K562 (cell line): ENCODE data around the gene SEC14L3. TPM values are rescaled to one million over a fixed set of nuclear protein-coding genes. Genes with fewer than 3 reads are reported as not detected.

Source experiments
- ATAC-seq: fragments of 200-7000 bp; cut with Tn5 transposase; 3 replicates; pipeline ENCODE4 v1.9.1; 2020; ENCODE audit warnings: moderate library complexity
- BruUV-seq: library from RNA; stranded (reverse); fragments of 400-500 nt; replicated peaks from 2 replicates; lab custom pipeline; 2021; lab: Mats Ljungman, UMichigan
- CTCF ChIA-PET: fragments of 300-600 bp; formaldehyde crosslinking; extraction: SDS; loops from one replicate; lab custom pipeline; 2021; ENCODE audit warnings: low intra/inter-chr PET ratio; lab: Yijun Ruan, JAX
- POLR2A ChIA-PET: fragments of 300-600, 350-650 bp; sonication (Branson Sonifier 250); formaldehyde crosslinking; extraction: SDS; loops from one replicate; lab custom pipeline; 2021; ENCODE audit warnings: antibody characterized with exemption, inconsistent platforms; lab: Yijun Ruan, JAX
- DNase-seq, 4 experiments: peaks; one replicate each; pipeline versions ENCODE4 v3.0.0 to v3.0.0-alpha.2; 2011 to 2018; ENCODE audit warnings: low spot score in 3 of 4, mixed read lengths in 3 of 4; ENCODE audit errors: extremely low read depth in 1 of 4
- FAIRE-seq: peaks from 2 replicates; lab custom pipeline; 2011; peaks lifted over from hg19 to GRCh38; lab: Jason Lieb, UNC
- H2AFZ ChIP-seq: 2 replicates; pipeline ENCODE4 v1.6.0; 2011; ENCODE audit warnings: low read depth, low read length, control low read depth, inconsistent platforms
- H3K27ac ChIP-seq: fragments of 200-600 bp; 3 replicates; pipeline ENCODE4 v1.8.0; 2011; ENCODE audit warnings: low read depth, mild to moderate bottlenecking, control low read depth, inconsistent platforms, low read length, moderate library complexity, mixed read lengths; ENCODE audit errors: extremely low read depth
- H3K27me3 ChIP-seq, 2 experiments: fragments of 300-600 bp in 1 of 2; 2 replicates in 1 of 2; 3 replicates in 1 of 2; pipeline versions ENCODE4 v1.6.0 to v1.8.0; 2011; ENCODE audit warnings: inconsistent platforms in 2 of 2, low read length in 2 of 2, mild to moderate bottlenecking in 1 of 2, mixed read lengths in 1 of 2, moderate library complexity in 1 of 2; ENCODE audit not compliant: control insufficient read depth in 2 of 2, insufficient read depth in 2 of 2
- H3K36me3 ChIP-seq: fragments of 300-600 bp; 3 replicates; pipeline ENCODE4 v1.8.0; 2011; ENCODE audit warnings: mild to moderate bottlenecking, low read length, inconsistent platforms; ENCODE audit not compliant: control insufficient read depth, insufficient read depth
- H3K4me1 ChIP-seq, 2 experiments: fragments of 200-600 bp in 1 of 2; replicated peaks in 1 of 2; 2 replicates in 1 of 2; 3 replicates in 1 of 2; pipeline versions ENCODE4 v1.5.1 to v1.8.0; 2011; ENCODE audit warnings: inconsistent platforms in 2 of 2, low read length in 2 of 2, mild to moderate bottlenecking in 1 of 2, mixed read lengths in 1 of 2, moderate library complexity in 1 of 2; ENCODE audit not compliant: control insufficient read depth in 2 of 2, insufficient read depth in 2 of 2
- H3K4me2 ChIP-seq: 2 replicates; pipeline ENCODE4 v1.6.1; 2011; ENCODE audit warnings: low read length, control low read depth, inconsistent platforms, mixed read lengths; ENCODE audit not compliant: insufficient read depth
- H3K4me3 ChIP-seq: fragments of 200-600 bp; sonication (generic), shearing (Covaris generic); 2 replicates; pipeline ENCODE4 v1.5.1; 2016; ENCODE audit warnings: control low read depth, inconsistent platforms
- H3K79me2 ChIP-seq: fragments of 200-600 bp; 3 replicates; pipeline ENCODE4 v1.8.0; 2011; ENCODE audit warnings: low read length, inconsistent platforms; ENCODE audit not compliant: control insufficient read depth, insufficient read depth
- H3K9ac ChIP-seq, 2 experiments: 2 replicates each; pipeline versions ENCODE4 v1.6.0 to v1.6.1; 2011; ENCODE audit warnings: low read depth in 2 of 2, low read length in 2 of 2, control low read depth in 1 of 2, inconsistent platforms in 1 of 2, mild to moderate bottlenecking in 1 of 2, mixed read lengths in 1 of 2; ENCODE audit not compliant: insufficient read depth in 1 of 2
- H3K9me1 ChIP-seq: one replicate; pipeline ENCODE4 v1.6.0; 2011; ENCODE audit warnings: inconsistent platforms, mild to moderate bottlenecking, low read length, moderate library complexity; ENCODE audit not compliant: control insufficient read depth, insufficient read depth
- H3K9me3 ChIP-seq: replicated peaks from 2 replicates; pipeline ENCODE4 v1.5.1; 2011; ENCODE audit warnings: low read depth, low read length, inconsistent platforms; ENCODE audit not compliant: control insufficient read depth, insufficient read depth
- H4K20me1 ChIP-seq: replicated peaks from 2 replicates; pipeline ENCODE4 v1.6.1; 2011; ENCODE audit warnings: low read length, inconsistent platforms, mixed read lengths; ENCODE audit not compliant: control insufficient read depth, insufficient read depth
- BRF1 ChIP-seq: IDR thresholded peaks from 3 replicates; pipeline ENCODE4 v1.6.1; 2011; ENCODE audit warnings: borderline replicate concordance, mild to moderate bottlenecking; ENCODE audit not compliant: insufficient read length; ENCODE audit errors: extremely low read depth
- CSDE1 ChIP-seq, 2 experiments: fragments of 450-650 bp; IDR thresholded peaks; 2 replicates each; pipeline ENCODE4 v1.6.1; 2016; ENCODE audit warnings: mild to moderate bottlenecking in 1 of 2
- E2F8 ChIP-seq: fragments of 450-650 bp; IDR thresholded peaks from 2 replicates; pipeline ENCODE4 v1.7.1; 2018; ENCODE audit warnings: mild to moderate bottlenecking, low read depth; ENCODE audit not compliant: partially characterized antibody
- ELK3 ChIP-seq: fragments of 450-650 bp; formaldehyde crosslinking; IDR thresholded peaks from 2 replicates; pipeline ENCODE4 v1.4.0; 2020; ENCODE audit warnings: mild to moderate bottlenecking
- FOSL1 ChIP-seq: fragments of 200-800 bp; sonication (Bioruptor generic); conservative IDR thresholded peaks from 2 replicates; pipeline ENCODE4 v1.6.1; 2016; ENCODE audit warnings: missing genetic modification characterization, missing compliant biosample characterization
- GTF2E2 ChIP-seq: fragments of 200-800 bp; sonication (Bioruptor generic); IDR thresholded peaks from 2 replicates; pipeline ENCODE4 v1.6.1; 2016; ENCODE audit warnings: missing genetic modification characterization, missing compliant biosample characterization
- MAFG ChIP-seq: fragments of 450-650 bp; conservative IDR thresholded peaks from 2 replicates; pipeline ENCODE4 v1.6.1; 2016; ENCODE audit warnings: missing genetic modification characterization, missing compliant biosample characterization
- MBD2 ChIP-seq: sonication (generic); IDR thresholded peaks from 2 replicates; pipeline ENCODE4 v1.6.1; 2016; ENCODE audit warnings: low read depth, borderline replicate concordance
- NFYB ChIP-seq: IDR thresholded peaks from 2 replicates; pipeline ENCODE4 v1.6.1; 2011; ENCODE audit warnings: mild to moderate bottlenecking, moderate library complexity; ENCODE audit not compliant: insufficient read length; ENCODE audit errors: extremely low read depth
- POLR2A ChIP-seq: fragments of 450-650 bp; conservative IDR thresholded peaks from 2 replicates; pipeline ENCODE4 v1.6.1; 2016
- TEAD2 ChIP-seq: fragments of 450-650 bp; IDR thresholded peaks from 2 replicates; pipeline ENCODE4 v1.6.1; 2016; ENCODE audit warnings: missing genetic modification characterization, control low read depth, missing compliant biosample characterization
- WGBS: fragments of 100-300 bp; shearing (Covaris generic); methylation state at CpG from one replicate; pipeline ENCODE4 v1.1.6; 2016; ENCODE audit warnings: low coverage, mixed read lengths; ENCODE audit not compliant: insufficient coverage; ENCODE audit errors: missing lambda C conversion rate; 5-methylcytosine and 5-hydroxymethylcytosine counted together
- in situ Hi-C: fragments of 300-500 bp; cut with MboI; formaldehyde crosslinking; loops from 4 replicates; pipeline ENCODE4 v1.15.0; 2018; ENCODE audit warnings: inconsistent platforms, mixed read lengths
- intact Hi-C: fragments of 100-400 bp; cut with micrococcal nuclease; formaldehyde crosslinking; loops from 2 replicates; pipeline ENCODE4 v1.14.2; 2022
- polyA plus RNA-seq, 8 experiments: library from polyadenylated mRNA; depleted of rRNA in 4 of 8; stranded (reverse) in 5 of 8; unstranded in 3 of 8; fragments of >200 nt; fragmentation: Nextera tagmentation in 2 of 8; fragmentation: Illumina TruSeq in 1 of 8; extraction: Ambion mirVana in 2 of 8; extraction: Trizol in 1 of 8; gene quantifications; 2 replicates each; pipeline versions ENCODE4 v1.2.1 to v1.2.3, GENCODE V29; 2011 to 2014; ENCODE audit warnings: inconsistent platforms in 1 of 8, missing spikeins in 1 of 8
- total RNA-seq, 7 experiments: library from RNA; depleted of rRNA in 6 of 7; stranded (reverse); fragments of >200 nt in 6 of 7; fragmentation: Illumina TruSeq in 2 of 7; extraction: Trizol in 2 of 7; gene quantifications; 2 replicates each; pipeline versions ENCODE4 v1.2.1 to v1.2.3, GENCODE V29; 2011 to 2021; ENCODE audit warnings: low replicate concordance in 1 of 7
- TF ChIP-seq, protein P1 (sequence below): sonication (generic); formaldehyde crosslinking; IDR thresholded peaks from 2 replicates; pipeline ENCODE4 v1.8.0; 2022; ENCODE audit warnings: mild to moderate bottlenecking, low read depth, missing genetic modification reagents
- TF ChIP-seq, protein P2 (sequence below): sonication (generic); formaldehyde crosslinking; IDR thresholded peaks from 2 replicates; pipeline ENCODE4 v1.8.0; 2022; ENCODE audit warnings: missing genetic modification reagents, mild to moderate bottlenecking, borderline replicate concordance

SEC14L3 gene
- total and polyA plus RNA-seq, 9 of the 15 experiments (the other 6 are each of a cell fraction or from before 2014, with no cell fraction given) = not detected

- POLR2A ChIA-PET = interaction anchor here (0.7 kb wide), 1 partner anchor 118 kb away, joined by 3 read pairs; no protein-coding TSS in a partner anchor
- FAIRE-seq = no peak
- in situ Hi-C loops = no loop called here
These were observed 44.5 kb upstream of the SEC14L3 start for GRCh38 chr22:30516273-30516672.

More at GRCh38 chr22:30516273-30516672, 44.5 kb upstream of the SEC14L3 start:
- intact Hi-C loops = no loop called here
- CTCF ChIA-PET = no interaction called here
- WGBS = 10% methylated on average over 5 of the region's 6 CpGs
- ATAC-seq (no peak; the same call in 2 of the 3 replicates), DNase-seq (no peak)
- Histone ChIP-seq H3K79me2 (no peaks in the 10 kb centered on the region), H3K27ac (no peak overlapping the region), H3K4me2 (no peak overlapping the region), H4K20me1 (no peaks in the 10 kb centered on the region), H3K27me3 (no peaks in the 10 kb centered on the region), H3K36me3 (no peaks in the 10 kb centered on the region), H3K4me1 (no peaks in the 10 kb centered on the region; a peak in 2 of 5 replicates), H3K9ac (no peak overlapping the region; a peak in 1 of 4 replicates), H2AFZ (no peak overlapping the region), H3K9me3 (no peaks in the 10 kb centered on the region), H3K4me3 (no peak overlapping the region), H3K9me1 (no peaks in the 10 kb centered on the region)
- TF ChIP-seq, protein P1, sequence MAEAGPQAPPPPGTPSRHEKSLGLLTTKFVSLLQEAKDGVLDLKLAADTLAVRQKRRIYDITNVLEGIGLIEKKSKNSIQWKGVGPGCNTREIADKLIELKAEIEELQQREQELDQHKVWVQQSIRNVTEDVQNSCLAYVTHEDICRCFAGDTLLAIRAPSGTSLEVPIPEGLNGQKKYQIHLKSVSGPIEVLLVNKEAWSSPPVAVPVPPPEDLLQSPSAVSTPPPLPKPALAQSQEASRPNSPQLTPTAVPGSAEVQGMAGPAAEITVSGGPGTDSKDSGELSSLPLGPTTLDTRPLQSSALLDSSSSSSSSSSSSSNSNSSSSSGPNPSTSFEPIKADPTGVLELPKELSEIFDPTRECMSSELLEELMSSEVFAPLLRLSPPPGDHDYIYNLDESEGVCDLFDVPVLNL (CRISPR knock-in tag) = no peak
- TF ChIP-seq GTF2E2 (no peak), TEAD2 (no peak), CSDE1 (IDR thresholded peaks at IDR 0.05) (no peak), FOSL1 (tag) (no peak), E2F8 (no peak), NFYB (no peak), BRF1 (no peak), POLR2A (no peak), MBD2 (no peak), MAFG (tag) (no peak), ELK3 (CRISPR knock-in tag) (no peak)
- TF ChIP-seq, protein P2, sequence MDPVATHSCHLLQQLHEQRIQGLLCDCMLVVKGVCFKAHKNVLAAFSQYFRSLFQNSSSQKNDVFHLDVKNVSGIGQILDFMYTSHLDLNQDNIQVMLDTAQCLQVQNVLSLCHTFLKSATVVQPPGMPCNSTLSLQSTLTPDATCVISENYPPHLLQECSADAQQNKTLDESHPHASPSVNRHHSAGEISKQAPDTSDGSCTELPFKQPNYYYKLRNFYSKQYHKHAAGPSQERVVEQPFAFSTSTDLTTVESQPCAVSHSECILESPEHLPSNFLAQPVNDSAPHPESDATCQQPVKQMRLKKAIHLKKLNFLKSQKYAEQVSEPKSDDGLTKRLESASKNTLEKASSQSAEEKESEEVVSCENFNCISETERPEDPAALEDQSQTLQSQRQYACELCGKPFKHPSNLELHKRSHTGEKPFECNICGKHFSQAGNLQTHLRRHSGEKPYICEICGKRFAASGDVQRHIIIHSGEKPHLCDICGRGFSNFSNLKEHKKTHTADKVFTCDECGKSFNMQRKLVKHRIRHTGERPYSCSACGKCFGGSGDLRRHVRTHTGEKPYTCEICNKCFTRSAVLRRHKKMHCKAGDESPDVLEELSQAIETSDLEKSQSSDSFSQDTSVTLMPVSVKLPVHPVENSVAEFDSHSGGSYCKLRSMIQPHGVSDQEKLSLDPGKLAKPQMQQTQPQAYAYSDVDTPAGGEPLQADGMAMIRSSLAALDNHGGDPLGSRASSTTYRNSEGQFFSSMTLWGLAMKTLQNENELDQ (CRISPR knock-in tag) = no peak
- BruUV-seq = no TSS peak
